WTC11 (cell line): Measurements from ENCODE around the gene SLFN5. TPM values are rescaled to one million over a fixed set of nuclear protein-coding genes. Genes with fewer than 3 reads are reported as not detected.
A peak's percentile ranks its signal among the peaks of the same experiment; 100 is the strongest.

ENCODE experiments used
- ATAC-seq: fragments of 200-7000 bp; cut with Tn5 transposase; 2 replicates; pipeline ENCODE4 v1.10.0; 2021; ENCODE audit warnings: mild to moderate bottlenecking, moderate library complexity
- CTCF ChIA-PET: fragments of 300-600 bp; sonication (Branson Sonifier 250); formaldehyde crosslinking; loops from one replicate; lab custom pipeline; 2021; ENCODE audit warnings: antibody characterized with exemption; lab: Charles Lee
- POLR2A ChIA-PET: fragments of 350-600 bp; sonication (Branson Sonifier 250); formaldehyde crosslinking; loops from one replicate; lab custom pipeline; 2021; ENCODE audit warnings: antibody characterized with exemption; lab: Charles Lee
- DNase-seq: peaks from one replicate; pipeline ENCODE4 v3.0.0; 2021; ENCODE audit warnings: low spot score
- H3K27ac Mint-ChIP-seq: 2 replicates; pipeline ENCODE4 v1.8.0; 2021; ENCODE audit warnings: mixed read lengths
- H3K27me3 Mint-ChIP-seq: 2 replicates; pipeline ENCODE4 v1.8.0; 2021; ENCODE audit warnings: low read depth, mild to moderate bottlenecking, moderate library complexity, mixed read lengths
- H3K36me3 Mint-ChIP-seq: 2 replicates; pipeline ENCODE4 v1.8.0; 2021; ENCODE audit warnings: mixed read lengths
- H3K4me1 Mint-ChIP-seq: 2 replicates; pipeline ENCODE4 v1.8.0; 2022; ENCODE audit warnings: mixed read lengths
- H3K4me3 Mint-ChIP-seq: 2 replicates; pipeline ENCODE4 v1.8.0; 2021; ENCODE audit warnings: mild to moderate bottlenecking, moderate library complexity, mixed read lengths
- H3K9me3 Mint-ChIP-seq: 2 replicates; pipeline ENCODE4 v1.8.0; 2021; ENCODE audit warnings: mixed read lengths
- CREB1 ChIP-seq: sonication (generic); formaldehyde crosslinking; IDR thresholded peaks from 2 replicates; pipeline ENCODE4 v1.8.0; 2023; ENCODE audit warnings: mild to moderate bottlenecking, missing genetic modification reagents
- ESRRA ChIP-seq: sonication (generic); formaldehyde crosslinking; IDR thresholded peaks from 2 replicates; pipeline ENCODE4 v1.8.1; 2022; ENCODE audit warnings: mild to moderate bottlenecking, missing genetic modification reagents, borderline replicate concordance
- FOXK1 ChIP-seq: sonication (generic); formaldehyde crosslinking; IDR thresholded peaks from 2 replicates; pipeline ENCODE4 v1.8.0; 2022; ENCODE audit warnings: mild to moderate bottlenecking, moderate library complexity, missing genetic modification reagents
- GRHL2 ChIP-seq: fragments of 250-450 bp; sonication (Bioruptor Pico); IDR thresholded peaks from 2 replicates; pipeline ENCODE4 v1.8.0; 2022; ENCODE audit warnings: mild to moderate bottlenecking, moderate library complexity; ENCODE audit not compliant: insufficient replicate concordance, severe bottlenecking
- IRF1 ChIP-seq: sonication (generic); formaldehyde crosslinking; IDR thresholded peaks from 2 replicates; pipeline ENCODE4 v1.8.0; 2023; ENCODE audit warnings: missing genetic modification reagents
- JUN ChIP-seq: sonication (generic); formaldehyde crosslinking; IDR thresholded peaks from 2 replicates; pipeline ENCODE4 v1.8.0; 2023; ENCODE audit warnings: mild to moderate bottlenecking, missing genetic modification reagents
- NFATC4 ChIP-seq: fragments of 250-450 bp; sonication (Bioruptor Pico); IDR thresholded peaks from 2 replicates; pipeline ENCODE4 v1.9.0; 2021; ENCODE audit warnings: mild to moderate bottlenecking
- NFE2L1 ChIP-seq: sonication (generic); formaldehyde crosslinking; IDR thresholded peaks from 2 replicates; pipeline ENCODE4 v1.8.1; 2023; ENCODE audit warnings: missing genetic modification reagents
- PRRX2 ChIP-seq: fragments of 250-450 bp; sonication (Bioruptor Pico); IDR thresholded peaks from 2 replicates; pipeline ENCODE4 v1.8.0; 2021; ENCODE audit warnings: mild to moderate bottlenecking
- RELA ChIP-seq: sonication (generic); formaldehyde crosslinking; IDR thresholded peaks from 2 replicates; pipeline ENCODE4 v1.8.1; 2022; ENCODE audit warnings: missing genetic modification reagents, mild to moderate bottlenecking, borderline replicate concordance
- RORB ChIP-seq: fragments of 250-450 bp; sonication (Bioruptor Pico); IDR thresholded peaks from 2 replicates; pipeline ENCODE4 v1.9.0; 2021; ENCODE audit warnings: mild to moderate bottlenecking
- SMAD3 ChIP-seq: sonication (generic); formaldehyde crosslinking; IDR thresholded peaks from 2 replicates; pipeline ENCODE4 v1.8.0; 2022; ENCODE audit warnings: missing genetic modification reagents, mild to moderate bottlenecking, borderline replicate concordance
- TP53 ChIP-seq: sonication (generic); formaldehyde crosslinking; IDR thresholded peaks from 2 replicates; pipeline ENCODE4 v1.8.1; 2023; ENCODE audit warnings: mild to moderate bottlenecking, missing genetic modification reagents
- ZBTB21 ChIP-seq: sonication (generic); formaldehyde crosslinking; IDR thresholded peaks from 2 replicates; pipeline ENCODE4 v1.8.1; 2023; ENCODE audit warnings: mild to moderate bottlenecking, missing genetic modification reagents, borderline replicate concordance
- ZNF121 ChIP-seq: sonication (generic); formaldehyde crosslinking; IDR thresholded peaks from 2 replicates; pipeline ENCODE4 v1.8.0; 2023; ENCODE audit warnings: missing genetic modification reagents
- ZNF138 ChIP-seq: sonication (generic); formaldehyde crosslinking; conservative IDR thresholded peaks from 2 replicates; pipeline ENCODE4 v1.8.1; 2022; ENCODE audit warnings: mild to moderate bottlenecking, moderate library complexity, missing genetic modification reagents
- ZNF396 ChIP-seq: fragments of 250-450 bp; sonication (Bioruptor Pico); IDR thresholded peaks from 2 replicates; pipeline ENCODE4 v1.8.0; 2021; ENCODE audit warnings: mild to moderate bottlenecking, moderate library complexity, borderline replicate concordance
- ZNF532 ChIP-seq: fragments of 250-450 bp; sonication (Bioruptor Pico); IDR thresholded peaks from 2 replicates; pipeline ENCODE4 v1.9.0; 2021; ENCODE audit warnings: mild to moderate bottlenecking, borderline replicate concordance
- total RNA-seq: library from RNA; stranded (reverse); gene quantifications from 3 replicates; pipeline ENCODE4 v1.2.3, GENCODE V29; 2021
- TF ChIP-seq, protein P1 (sequence below): sonication (generic); formaldehyde crosslinking; IDR thresholded peaks from 2 replicates; pipeline ENCODE4 v1.8.1; 2023; ENCODE audit warnings: mild to moderate bottlenecking, moderate library complexity, missing genetic modification reagents
- TF ChIP-seq, protein P2 (sequence below): fragments of 250-450 bp; sonication (Bioruptor Pico); IDR thresholded peaks from 2 replicates; pipeline ENCODE4 v2.1.2; 2022; ENCODE audit warnings: mild to moderate bottlenecking, moderate library complexity
- TF ChIP-seq, protein P3 (sequence below): fragments of 200-600 bp; IDR thresholded peaks from 2 replicates; pipeline ENCODE4 v1.8.0; 2022; ENCODE audit warnings: antibody characterized with exemption
- TF ChIP-seq, protein P4 (sequence below): fragments of 250-450 bp; sonication (Bioruptor Pico); conservative IDR thresholded peaks from 2 replicates; pipeline ENCODE4 v1.9.0; 2021; ENCODE audit warnings: mild to moderate bottlenecking

Gene SLFN5
- total RNA-seq, 1 experiment from 2014 or later, result 7.6 TPM

GRCh38 chr17:35313875-35314409 is 71.1 kb downstream of the SLFN5 start:
- ChIA-PET POLR2A (interaction anchor here (1.5 kb wide), 1 partner anchor 174 kb away, joined by 4 read pairs; no protein-coding TSS in a partner anchor), CTCF (interaction anchor here (0.9 to 4.5 kb wide), 21 partner anchors 20 to 436 kb away, joined by 3 to 71 read pairs (median 7); partner anchors contain the start of genes SLFN11, SLFN12L, SLFN13 and SLFN5)

GRCh38 chr17:35314415-35315216 is 71.7 kb downstream of the SLFN5 start:
- peaks cover 34% of the 10 kb centered on the region for H3K4me1 Mint-ChIP-seq
- ChIA-PET CTCF (interaction anchor here (1.5 to 4.5 kb wide), 5 partner anchors 119 to 282 kb away, joined by 4 to 71 read pairs (median 9); partner anchors contain the start of gene SLFN12L), POLR2A (no interaction called here)
- no peak for DNase-seq
- peak overlapping the region; percentile 47; the same call in 1 of the 2 replicates for H3K27ac Mint-ChIP-seq
- H3K36me3 Mint-ChIP-seq, result no peaks in the 10 kb centered on the region
- peak; percentile 10; the same call in 1 of the 2 replicates for ATAC-seq
- H3K4me3 Mint-ChIP-seq, result peak overlapping the region; percentile 80
- peaks cover 38% of the 10 kb centered on the region for H3K27me3 Mint-ChIP-seq
- H3K9me3 Mint-ChIP-seq, result peaks cover 3% of the 10 kb centered on the region
- no peak for TF ChIP-seq RORB (CRISPR knock-in tag)
- TF ChIP-seq, protein P1, sequence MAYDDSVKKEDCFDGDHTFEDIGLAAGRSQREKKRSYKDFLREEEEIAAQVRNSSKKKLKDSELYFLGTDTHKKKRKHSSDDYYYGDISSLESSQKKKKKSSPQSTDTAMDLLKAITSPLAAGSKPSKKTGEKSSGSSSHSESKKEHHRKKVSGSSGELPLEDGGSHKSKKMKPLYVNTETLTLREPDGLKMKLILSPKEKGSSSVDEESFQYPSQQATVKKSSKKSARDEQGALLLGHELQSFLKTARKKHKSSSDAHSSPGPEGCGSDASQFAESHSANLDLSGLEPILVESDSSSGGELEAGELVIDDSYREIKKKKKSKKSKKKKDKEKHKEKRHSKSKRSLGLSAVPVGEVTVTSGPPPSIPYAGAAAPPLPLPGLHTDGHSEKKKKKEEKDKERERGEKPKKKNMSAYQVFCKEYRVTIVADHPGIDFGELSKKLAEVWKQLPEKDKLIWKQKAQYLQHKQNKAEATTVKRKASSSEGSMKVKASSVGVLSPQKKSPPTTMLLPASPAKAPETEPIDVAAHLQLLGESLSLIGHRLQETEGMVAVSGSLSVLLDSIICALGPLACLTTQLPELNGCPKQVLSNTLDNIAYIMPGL (CRISPR knock-in tag), result no peak
- no peak for TF ChIP-seq CREB1
- TF ChIP-seq, protein P2, sequence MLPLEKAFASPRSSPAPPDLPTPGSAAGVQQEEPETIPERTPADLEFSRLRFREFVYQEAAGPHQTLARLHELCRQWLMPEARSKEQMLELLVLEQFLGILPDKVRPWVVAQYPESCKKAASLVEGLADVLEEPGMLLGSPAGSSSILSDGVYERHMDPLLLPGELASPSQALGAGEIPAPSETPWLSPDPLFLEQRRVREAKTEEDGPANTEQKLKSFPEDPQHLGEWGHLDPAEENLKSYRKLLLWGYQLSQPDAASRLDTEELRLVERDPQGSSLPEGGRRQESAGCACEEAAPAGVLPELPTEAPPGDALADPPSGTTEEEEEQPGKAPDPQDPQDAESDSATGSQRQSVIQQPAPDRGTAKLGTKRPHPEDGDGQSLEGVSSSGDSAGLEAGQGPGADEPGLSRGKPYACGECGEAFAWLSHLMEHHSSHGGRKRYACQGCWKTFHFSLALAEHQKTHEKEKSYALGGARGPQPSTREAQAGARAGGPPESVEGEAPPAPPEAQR, result no peak
- no peak for TF ChIP-seq ZBTB21 (CRISPR knock-in tag)
- no peak for TF ChIP-seq SMAD3
- no peak for TF ChIP-seq ZNF532 (CRISPR knock-in tag)
- TF ChIP-seq, protein P3, sequence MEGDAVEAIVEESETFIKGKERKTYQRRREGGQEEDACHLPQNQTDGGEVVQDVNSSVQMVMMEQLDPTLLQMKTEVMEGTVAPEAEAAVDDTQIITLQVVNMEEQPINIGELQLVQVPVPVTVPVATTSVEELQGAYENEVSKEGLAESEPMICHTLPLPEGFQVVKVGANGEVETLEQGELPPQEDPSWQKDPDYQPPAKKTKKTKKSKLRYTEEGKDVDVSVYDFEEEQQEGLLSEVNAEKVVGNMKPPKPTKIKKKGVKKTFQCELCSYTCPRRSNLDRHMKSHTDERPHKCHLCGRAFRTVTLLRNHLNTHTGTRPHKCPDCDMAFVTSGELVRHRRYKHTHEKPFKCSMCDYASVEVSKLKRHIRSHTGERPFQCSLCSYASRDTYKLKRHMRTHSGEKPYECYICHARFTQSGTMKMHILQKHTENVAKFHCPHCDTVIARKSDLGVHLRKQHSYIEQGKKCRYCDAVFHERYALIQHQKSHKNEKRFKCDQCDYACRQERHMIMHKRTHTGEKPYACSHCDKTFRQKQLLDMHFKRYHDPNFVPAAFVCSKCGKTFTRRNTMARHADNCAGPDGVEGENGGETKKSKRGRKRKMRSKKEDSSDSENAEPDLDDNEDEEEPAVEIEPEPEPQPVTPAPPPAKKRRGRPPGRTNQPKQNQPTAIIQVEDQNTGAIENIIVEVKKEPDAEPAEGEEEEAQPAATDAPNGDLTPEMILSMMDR, result no peak
- no peak for TF ChIP-seq NFATC4 (CRISPR knock-in tag)
- TF ChIP-seq, all 79 proteins: peak for 0

More at GRCh38 chr17:35313875-35314409, 71.1 kb downstream of the SLFN5 start:
- ATAC-seq (no peak), DNase-seq (peak; percentile 14)
- Mint-ChIP-seq H3K36me3 (no peaks in the 10 kb centered on the region; the same call in 1 of the 2 replicates), H3K27me3 (peaks cover 45% of the 10 kb centered on the region), H3K9me3 (peaks cover 10% of the 10 kb centered on the region), H3K27ac (no peak overlapping the region), H3K4me1 (peaks cover 34% of the 10 kb centered on the region), H3K4me3 (peak overlapping the region; percentile 80)
- no peak for TF ChIP-seq IRF1 (CRISPR knock-in tag)
- no peak for TF ChIP-seq FOXK1 (CRISPR knock-in tag)
- TF ChIP-seq GRHL2 (CRISPR knock-in tag), result no peak
- no peak for TF ChIP-seq ZNF121
- TF ChIP-seq, protein P4, sequence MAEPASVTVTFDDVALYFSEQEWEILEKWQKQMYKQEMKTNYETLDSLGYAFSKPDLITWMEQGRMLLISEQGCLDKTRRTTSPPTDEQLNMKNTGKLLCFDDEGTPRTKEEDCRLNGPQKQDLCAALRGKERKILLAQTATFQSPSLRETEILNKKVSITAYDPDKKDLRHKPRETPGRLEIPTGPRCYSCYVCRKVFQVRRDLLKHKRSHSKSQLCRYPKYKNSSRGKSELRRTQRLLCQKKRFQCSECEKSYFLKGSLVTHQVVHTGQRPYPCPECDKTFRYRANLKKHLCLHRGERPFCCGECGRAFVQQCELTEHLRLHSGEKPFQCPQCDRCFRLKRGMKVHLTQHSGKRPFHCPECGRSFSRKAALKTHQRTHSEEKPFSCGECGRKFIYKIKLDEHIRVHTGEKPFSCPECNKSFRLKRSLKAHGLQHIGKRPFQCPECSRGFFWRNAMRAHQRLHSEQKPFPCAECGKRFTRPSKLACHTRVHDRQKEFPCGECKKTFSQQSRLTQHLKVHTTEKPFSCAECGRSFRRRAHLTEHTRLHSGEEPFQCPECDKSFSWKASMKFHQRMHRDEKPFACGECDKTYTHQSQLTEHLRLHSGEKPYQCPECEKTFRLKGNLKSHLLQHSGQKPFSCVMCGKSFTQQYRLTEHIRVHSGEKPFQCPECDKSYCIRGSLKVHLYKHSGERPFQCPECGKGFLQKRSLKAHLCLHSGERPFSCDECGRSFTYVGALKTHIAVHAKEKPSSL (CRISPR knock-in tag), result no peak
- TF ChIP-seq RORB (CRISPR knock-in tag), result no peak
- no peak for TF ChIP-seq PRRX2 (CRISPR knock-in tag)
- no peak for TF ChIP-seq NFATC4 (CRISPR knock-in tag)
- no peak for TF ChIP-seq JUN
- no peak for TF ChIP-seq ZNF396 (CRISPR knock-in tag)
- TF ChIP-seq RELA (CRISPR knock-in tag), result no peak
- TF ChIP-seq TP53 (CRISPR knock-in tag), result no peak
- no peak for TF ChIP-seq ZNF138
- no peak for TF ChIP-seq NFE2L1 (CRISPR knock-in tag)
- no peak for TF ChIP-seq ESRRA (CRISPR knock-in tag)
